MCF 10A (cell line): ENCODE measurements around the gene PAFAH1B1. TPM values are rescaled to one million over a fixed set of nuclear protein-coding genes. Genes with fewer than 3 reads are reported as not detected.

Experiments used
- BruUV-seq: library from RNA; stranded (reverse); fragments of 400-500 nt; replicated peaks from 2 replicates; lab custom pipeline; 2021; lab: Mats Ljungman, UMichigan
- CTCF ChIA-PET: fragments of 300-600 bp; sonication (Branson Sonifier 250); formaldehyde crosslinking; extraction: SDS; loops from one replicate; lab custom pipeline; 2021; ENCODE audit warnings: antibody characterized with exemption, inconsistent platforms; lab: Yijun Ruan, JAX
- POLR2A ChIA-PET: fragments of 300-600, 350-650 bp; sonication (Branson Sonifier 250); formaldehyde crosslinking; extraction: SDS; loops from one replicate; lab custom pipeline; 2020; ENCODE audit warnings: antibody characterized with exemption, inconsistent platforms; lab: Yijun Ruan, JAX
- DNase-seq: peaks from one replicate; pipeline ENCODE4 v3.0.0-alpha.2; 2018; ENCODE audit not compliant: unreplicated experiment
- H3K27ac Mint-ChIP-seq: one replicate; pipeline ENCODE4 v1.8.0; 2022; ENCODE audit warnings: mild to moderate bottlenecking, low read depth, mixed read lengths; ENCODE audit not compliant: unreplicated experiment
- H3K27me3 Mint-ChIP-seq: one replicate; pipeline ENCODE4 v1.8.0; 2022; ENCODE audit warnings: mixed read lengths; ENCODE audit not compliant: insufficient read depth, unreplicated experiment
- H3K36me3 Mint-ChIP-seq: one replicate; pipeline ENCODE4 v1.8.0; 2022; ENCODE audit warnings: mild to moderate bottlenecking, moderate library complexity, mixed read lengths; ENCODE audit not compliant: insufficient read depth, unreplicated experiment
- H3K4me1 Mint-ChIP-seq: one replicate; pipeline ENCODE4 v1.8.0; 2022; ENCODE audit warnings: mixed read lengths; ENCODE audit not compliant: insufficient read depth, unreplicated experiment
- H3K4me3 Mint-ChIP-seq: one replicate; pipeline ENCODE4 v1.8.0; 2022; ENCODE audit warnings: mild to moderate bottlenecking, moderate library complexity, mixed read lengths; ENCODE audit not compliant: unreplicated experiment
- H3K9me3 Mint-ChIP-seq: one replicate; pipeline ENCODE4 v1.8.0; 2022; ENCODE audit warnings: mixed read lengths; ENCODE audit not compliant: unreplicated experiment
- CTCF ChIP-seq: fragments of 200-600 bp; IDR thresholded peaks from one replicate; pipeline ENCODE4 v1.8.0; 2022; ENCODE audit warnings: antibody characterized with exemption, mild to moderate bottlenecking; ENCODE audit not compliant: unreplicated experiment
- intact Hi-C: fragments of 100-400 bp; cut with micrococcal nuclease; formaldehyde crosslinking; loops from 2 replicates; pipeline ENCODE4 v1.14.1; 2022
- total RNA-seq: library from RNA; stranded (reverse); gene quantifications from 2 replicates; pipeline ENCODE4 v1.2.3, GENCODE V29; 2022

Gene PAFAH1B1
- total RNA-seq, 1 experiment from 2014 or later: 170 TPM

- CTCF ChIA-PET: interaction anchor here (0.5 kb wide), 1 partner anchor 276 kb away, joined by 3 read pairs; no protein-coding TSS in a partner anchor
- no TSS peak for BruUV-seq
- no peaks in the 10 kb centered on the region for H3K27me3 Mint-ChIP-seq
- POLR2A ChIA-PET: no interaction called here
- H3K4me3 Mint-ChIP-seq: no peak overlapping the region
- intact Hi-C loops: no loop called here
- no peak overlapping the region for H3K27ac Mint-ChIP-seq
- TF ChIP-seq CTCF: no peak
- no peaks in the 10 kb centered on the region for H3K4me1 Mint-ChIP-seq
- peaks cover 65% of the 10 kb centered on the region for H3K36me3 Mint-ChIP-seq
- DNase-seq: no peak
- no peaks in the 10 kb centered on the region for H3K9me3 Mint-ChIP-seq
Measured at GRCh38 chr17:2691965-2692780, 98.7 kb downstream of the PAFAH1B1 start.

GRCh38 chr17:2692781-2693135 lies 99.3 kb downstream of the PAFAH1B1 start:
- H3K27me3 Mint-ChIP-seq: no peaks in the 10 kb centered on the region
- no TSS peak for BruUV-seq
- CTCF ChIA-PET: no interaction called here
- H3K4me3 Mint-ChIP-seq: no peak overlapping the region
- no peak for TF ChIP-seq CTCF
- DNase-seq: no peak
- H3K36me3 Mint-ChIP-seq: peaks cover 63% of the 10 kb centered on the region
- intact Hi-C loops: no loop called here
- no peak overlapping the region for H3K27ac Mint-ChIP-seq
- POLR2A ChIA-PET: interaction anchor here (0.6 to 1.4 kb wide), 3 partner anchors 9 to 20 kb away, joined by 3 read pairs; no protein-coding TSS in a partner anchor
- no peaks in the 10 kb centered on the region for H3K9me3 Mint-ChIP-seq
- no peaks in the 10 kb centered on the region for H3K4me1 Mint-ChIP-seq

- TF ChIP-seq CTCF: no peak
- no peak for DNase-seq
- no TSS peak for BruUV-seq
- intact Hi-C loops: no loop called here
- POLR2A ChIA-PET: interaction anchor here (0.6 to 1.4 kb wide), 2 partner anchors 17 to 19 kb away, joined by 3 read pairs; no protein-coding TSS in a partner anchor
- no peaks in the 10 kb centered on the region for H3K9me3 Mint-ChIP-seq
- H3K27me3 Mint-ChIP-seq: no peaks in the 10 kb centered on the region
- CTCF ChIA-PET: interaction anchor here (0.6 to 0.9 kb wide), 2 partner anchors 95 to 312 kb away, joined by 3 read pairs; no protein-coding TSS in a partner anchor
- peaks cover 62% of the 10 kb centered on the region for H3K36me3 Mint-ChIP-seq
- no peaks in the 10 kb centered on the region for H3K4me1 Mint-ChIP-seq
- H3K4me3 Mint-ChIP-seq: no peak overlapping the region
- H3K27ac Mint-ChIP-seq: no peak overlapping the region
Measured at GRCh38 chr17:2693561-2694380, 100.3 kb downstream of the PAFAH1B1 start.
